NCI-H2227 treated with DMSO at 0.1 percent for 48 hours (cell line): Measurements from ENCODE around the gene TRIP11.
A peak's percentile ranks its signal among the peaks of the same experiment; 100 is the strongest.
"Not testable (repeated sequence)": the region's sequence is repeated elsewhere in the genome, so short reads cannot be mapped to it uniquely, and the experiment has no call there.

Source experiments
- DNase-seq: peaks from one replicate; lab custom pipeline; 2025; lab: John Stamatoyannopoulos, UW

TRIP11 gene

GRCh38 chr14:92039719-92040430 is at the start of gene TRIP11:
Gene TRIP11, minus strand, starts transcription at chr14:92040059. Its CDS starts 374 bp downstream, at chr14:92039685.
- DNase-seq: peak; percentile 71

- no peak for DNase-seq
Measured at GRCh38 chr14:92088494-92088893, 48.6 kb upstream of the TRIP11 start.

- DNase-seq: no peak
Measured at GRCh38 chr14:92074555-92074954, 34.7 kb upstream of the TRIP11 start.

- no peak for DNase-seq
Measured at GRCh38 chr14:92058006-92058917, 18.4 kb upstream of the TRIP11 start.

- no peak for DNase-seq
Measured at GRCh38 chr14:92049781-92050180, 9.9 kb upstream of the TRIP11 start.

- not testable (repeated sequence) for DNase-seq
Measured at GRCh38 chr14:92049221-92049620, 9.4 kb upstream of the TRIP11 start.

GRCh38 chr14:92045904-92046303 is 6.0 kb upstream of the TRIP11 start:
- not testable (repeated sequence) for DNase-seq

- DNase-seq: not testable (repeated sequence)
Measured at GRCh38 chr14:92041766-92042165, 1.9 kb upstream of the TRIP11 start.

- DNase-seq: no peak
Measured at GRCh38 chr14:92041203-92041602, 1.3 kb upstream of the TRIP11 start.

GRCh38 chr14:92040431-92041051 is 682 bp upstream of the TRIP11 start:
- DNase-seq: peak; percentile 56

GRCh38 chr14:92039063-92039718 is 668 bp downstream of the TRIP11 start:
- DNase-seq: peak; percentile 66

- DNase-seq: no peak
Measured at GRCh38 chr14:92037989-92038388, 1.9 kb downstream of the TRIP11 start.

- no peak for DNase-seq
Measured at GRCh38 chr14:92035890-92036289, 4.0 kb downstream of the TRIP11 start.

- no peak for DNase-seq
Measured at GRCh38 chr14:92033906-92034687, 5.8 kb downstream of the TRIP11 start.

GRCh38 chr14:92033433-92033832 is 6.4 kb downstream of the TRIP11 start:
- DNase-seq: no peak

- DNase-seq: no peak
Measured at GRCh38 chr14:92026548-92027190, 13.2 kb downstream of the TRIP11 start.

GRCh38 chr14:92022036-92022435 is 17.8 kb downstream of the TRIP11 start:
- no peak for DNase-seq

- DNase-seq: no peak
Measured at GRCh38 chr14:92021523-92021922, 18.3 kb downstream of the TRIP11 start.

- DNase-seq: no peak
Measured at GRCh38 chr14:92014040-92014439, 25.8 kb downstream of the TRIP11 start.

- DNase-seq: no peak
Measured at GRCh38 chr14:92012121-92012748, 27.6 kb downstream of the TRIP11 start.
